ENCODE results near the gene PC.

PC gene

DNA sequence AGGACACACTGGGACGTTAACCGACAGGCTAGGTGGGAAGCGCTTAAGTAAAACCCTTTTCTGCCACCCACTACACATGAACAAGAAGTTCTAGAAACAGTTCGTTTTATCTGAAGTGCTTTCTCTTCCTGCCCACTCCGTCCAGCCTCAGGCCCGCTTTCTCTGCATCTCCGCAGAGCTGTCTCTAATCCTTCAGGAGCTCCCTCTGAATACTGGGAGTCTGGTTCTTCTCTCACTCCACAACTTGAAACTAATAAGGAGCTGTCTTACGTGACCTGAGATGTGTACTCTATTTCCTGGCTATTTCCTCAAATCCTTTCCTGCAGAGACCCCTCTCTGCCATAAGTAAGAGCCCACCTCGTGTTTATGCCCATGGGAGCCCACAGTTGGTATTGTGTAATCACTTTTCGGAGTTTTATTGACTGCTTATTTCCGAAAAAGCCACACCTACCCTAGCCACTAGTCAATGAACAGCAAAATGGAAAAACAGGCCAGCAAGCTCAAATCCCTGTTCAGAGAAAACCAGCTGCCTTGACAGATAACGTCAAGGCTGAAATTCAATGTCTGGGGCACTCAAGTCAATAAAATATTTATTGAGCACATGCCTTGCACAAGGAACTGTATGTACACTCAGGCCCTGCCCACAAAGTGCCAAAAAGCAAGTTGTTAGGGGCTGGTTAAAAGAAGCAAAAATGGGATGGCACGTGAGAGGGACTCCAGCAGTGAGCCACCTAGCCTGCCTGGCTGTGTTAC, 4.9 kb downstream of the PC start:
- no peak for DNase-seq (ENCODE audit: low read depth)

- no peak for DNase-seq (ENCODE audit: low read depth)
These were observed 6.3 kb downstream of the PC start for GRCh38 chr11:66951927-66952337.

DNA sequence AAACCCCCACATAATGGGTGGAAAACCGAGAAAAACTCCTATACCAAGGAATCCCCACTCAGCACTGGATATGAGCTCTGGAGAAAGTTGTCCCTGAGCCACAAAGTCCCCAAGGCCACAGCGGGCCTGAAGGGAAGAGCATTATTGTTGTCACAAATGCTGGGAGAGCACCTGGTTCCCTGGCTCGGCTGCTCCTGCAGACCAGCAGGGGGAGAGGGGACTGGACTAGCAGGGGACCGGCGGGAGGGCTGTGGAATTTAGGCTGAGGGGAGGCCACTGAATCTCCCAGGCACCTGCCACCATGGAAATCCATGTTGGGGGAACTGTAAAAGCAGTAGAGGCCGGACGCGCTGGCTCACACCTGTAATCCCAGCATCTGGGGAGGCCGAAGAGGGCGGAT, 7.0 kb downstream of the PC start:
- no peak for DNase-seq (ENCODE audit: low read depth)

DNA sequence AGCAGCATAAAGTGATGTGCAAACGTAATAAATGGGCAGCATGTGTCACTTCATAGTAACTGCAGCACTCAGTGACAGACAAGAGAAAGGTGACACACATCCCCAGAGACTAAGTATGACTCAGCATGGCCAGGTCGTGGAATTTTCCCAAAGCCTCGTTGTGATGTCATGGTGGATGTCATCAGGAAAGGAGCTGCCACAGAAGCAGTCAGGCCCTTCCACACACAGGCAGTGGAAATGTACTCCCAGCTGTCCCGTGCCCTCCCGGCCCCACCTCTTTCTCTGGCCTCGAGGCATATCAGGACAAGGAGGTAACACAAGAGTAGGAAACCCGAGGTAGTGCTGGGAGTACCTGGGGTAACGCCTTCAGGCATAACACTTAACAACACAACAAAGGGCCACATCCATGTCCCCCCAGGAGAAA, 8.1 kb downstream of the PC start:
- no peak for DNase-seq (ENCODE audit: low read depth)

GRCh38 chr11:66938582-66939135, 19.5 kb downstream of the PC start:
- no peak for DNase-seq (ENCODE audit: low read depth)

DNA sequence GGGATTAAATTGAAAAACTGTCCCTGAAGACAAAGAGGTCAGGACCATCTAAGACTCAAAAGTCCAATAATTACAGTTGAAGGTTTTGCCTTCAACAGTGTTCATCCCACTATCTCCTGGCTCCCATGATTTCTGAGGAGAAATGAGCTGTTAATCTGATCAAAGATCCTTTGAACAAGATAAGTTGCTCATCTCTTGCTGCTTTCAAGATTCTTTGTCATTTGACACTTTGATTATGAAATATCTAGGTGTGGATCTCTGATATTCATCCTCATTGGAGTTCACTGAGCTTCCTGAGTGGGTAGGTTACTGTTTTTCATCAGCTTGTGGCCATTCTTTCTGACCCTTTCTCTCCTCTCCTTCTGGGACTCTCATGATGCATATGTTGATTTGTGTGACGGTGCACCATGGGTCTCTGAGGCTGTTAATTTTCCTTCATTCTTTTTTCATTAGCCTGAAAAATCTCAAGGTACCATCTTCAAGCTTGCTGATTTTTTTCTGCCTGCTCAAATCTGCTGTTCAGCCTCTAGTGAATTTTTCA, 20.9 kb downstream of the PC start:
- DNase-seq (ENCODE audit: low read depth): no peak

DNA sequence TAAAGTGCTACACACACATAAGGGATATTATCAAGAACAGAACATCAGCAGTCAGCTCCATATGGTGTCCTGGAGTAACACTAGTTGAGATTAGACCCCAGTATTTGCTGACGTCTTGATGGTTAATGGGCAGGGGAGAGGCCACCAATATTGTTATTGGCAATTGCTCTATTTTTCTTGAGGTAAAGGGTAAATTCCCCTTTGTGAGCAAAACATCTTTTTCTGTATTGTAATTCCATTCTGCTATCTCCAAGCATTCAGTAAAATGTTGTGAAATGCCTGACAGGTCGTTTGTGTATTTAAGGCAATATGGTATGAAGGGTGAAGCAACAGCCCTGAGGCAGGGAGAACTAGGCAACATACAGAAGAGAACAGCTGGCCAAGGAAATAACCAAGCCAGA, 21.9 kb downstream of the PC start:
- no peak for DNase-seq (ENCODE audit: low read depth)

DNA sequence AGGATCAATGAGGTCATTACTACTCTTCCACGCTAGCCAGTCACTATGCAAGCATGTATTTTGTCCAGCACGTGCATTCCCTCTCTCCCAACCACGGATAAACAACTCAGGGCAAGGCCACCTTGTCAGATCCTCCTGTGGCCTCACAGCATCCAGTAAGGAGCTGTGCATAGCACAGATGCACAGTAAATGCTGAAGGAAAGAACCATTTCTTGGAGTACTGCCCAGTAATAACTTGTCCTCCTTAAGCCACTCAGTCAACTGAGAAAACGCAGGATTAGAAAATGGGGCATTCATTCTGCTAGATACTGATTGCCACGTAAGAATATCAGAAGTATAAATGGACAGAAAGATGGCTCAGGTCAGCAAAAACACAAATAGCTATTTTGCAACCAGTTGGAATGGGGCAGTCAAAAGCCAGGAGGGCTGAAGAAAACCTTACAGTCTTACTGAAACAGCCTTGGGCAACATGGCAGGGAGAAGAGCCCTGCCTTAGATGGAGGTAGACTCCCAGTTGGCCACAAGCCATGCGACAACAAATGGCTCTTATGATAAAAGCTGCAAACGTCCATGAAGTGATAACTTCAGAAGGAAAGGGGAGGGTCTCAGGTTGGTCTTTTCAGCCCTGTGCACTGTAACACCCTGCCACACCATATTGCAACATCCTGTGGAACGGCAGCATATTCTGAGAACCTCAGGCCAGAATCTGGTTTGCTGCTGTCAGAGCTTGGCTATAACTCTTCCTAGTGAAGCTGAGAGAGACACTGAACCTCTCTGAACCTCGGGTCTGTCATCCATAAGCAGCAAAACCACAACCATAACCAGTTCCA, 23.0 kb downstream of the PC start:
- no peak for DNase-seq (ENCODE audit: low read depth)

GRCh38 chr11:66933531-66933930, 24.7 kb downstream of the PC start:
- DNase-seq (ENCODE audit: low read depth): no peak

GRCh38 chr11:66932543-66932942, 25.6 kb downstream of the PC start:
- DNase-seq (ENCODE audit: low read depth): no peak

DNA sequence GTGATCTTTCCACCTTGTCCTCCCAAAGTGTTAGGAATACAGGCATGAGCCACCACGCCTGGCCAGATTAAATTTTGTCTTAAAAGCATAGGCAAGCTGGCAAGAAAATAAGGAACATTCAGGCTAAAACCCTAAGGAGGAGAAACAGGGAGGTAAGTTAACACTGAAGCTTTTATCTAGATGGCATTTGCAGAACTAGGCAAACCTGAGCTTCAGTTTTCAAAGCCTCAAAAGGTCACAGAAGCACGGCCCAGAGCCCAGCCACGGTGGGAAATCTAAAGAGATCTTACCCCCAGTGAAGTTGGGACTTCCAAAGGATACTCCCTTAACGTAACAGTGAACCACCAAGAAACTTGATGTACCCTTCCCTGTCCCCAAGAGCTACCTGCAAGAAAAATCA, 28.4 kb downstream of the PC start:
- no peak for DNase-seq (ENCODE audit: low read depth)

GRCh38 chr11:66924272-66924671, 33.9 kb downstream of the PC start:
- no peak for DNase-seq (ENCODE audit: low read depth)

DNA sequence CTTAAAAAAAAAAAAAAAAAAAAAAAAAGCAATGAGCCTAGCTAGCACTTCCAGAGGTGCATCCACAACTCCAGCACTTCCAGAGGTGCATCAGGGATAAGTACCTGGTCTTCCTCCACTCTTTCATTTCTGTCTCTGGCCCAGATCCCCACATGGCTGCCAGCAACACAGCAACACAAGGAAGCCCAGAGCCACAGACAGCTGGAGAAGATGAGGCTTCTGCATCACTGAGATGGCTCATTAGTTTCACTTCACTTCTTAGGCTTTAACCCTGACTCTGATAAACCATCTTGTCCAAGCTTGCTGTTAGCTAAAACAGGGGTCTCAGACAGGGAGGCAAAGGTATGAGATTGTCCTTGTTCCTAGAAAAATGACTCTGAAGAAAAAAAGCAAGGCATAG, 35.6 kb downstream of the PC start:
- no peak for DNase-seq (ENCODE audit: low read depth)

GRCh38 chr11:66920978-66921784, 37.0 kb downstream of the PC start:
- no peak for DNase-seq (ENCODE audit: low read depth)

DNA sequence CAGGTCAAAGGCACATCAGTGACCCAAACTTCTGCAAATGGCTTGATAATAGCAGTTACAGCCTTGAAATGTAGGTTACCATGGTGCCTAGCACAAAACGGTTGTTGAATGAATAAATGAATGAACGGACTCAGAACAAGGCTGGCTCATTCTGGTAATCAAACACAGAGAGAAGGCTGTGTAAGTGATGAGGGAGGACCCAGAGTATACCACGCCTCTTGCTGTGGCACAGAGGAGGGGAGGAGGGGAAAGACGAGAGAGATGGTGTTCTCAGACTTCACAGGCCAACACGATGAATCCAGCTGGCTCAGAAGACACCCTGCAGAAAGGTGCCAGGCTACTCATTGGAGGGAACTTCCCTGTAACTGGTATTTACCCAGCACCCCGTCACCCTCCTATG, 38.3 kb downstream of the PC start:
- DNase-seq (ENCODE audit: low read depth): no peak

DNA sequence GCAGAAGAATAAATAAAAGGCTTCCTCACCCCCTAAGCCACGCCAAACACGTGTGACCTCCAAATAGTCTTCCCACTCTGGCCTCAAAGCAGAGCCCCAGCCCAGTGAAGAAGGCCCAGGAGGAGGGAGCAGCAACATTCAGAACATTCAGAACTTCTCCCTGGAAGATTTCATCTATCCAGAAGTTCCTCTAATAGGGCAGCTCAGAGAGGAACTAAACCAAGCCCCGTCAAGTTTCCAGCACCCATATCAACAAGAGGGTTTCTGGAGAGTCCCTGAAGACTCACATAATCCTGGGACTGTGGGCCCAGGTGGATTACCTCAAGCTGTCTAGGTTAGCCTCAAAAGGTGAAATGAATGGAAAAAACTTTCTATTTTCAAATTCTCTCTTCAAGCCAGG, 39.4 kb downstream of the PC start:
- no peak for DNase-seq (ENCODE audit: low read depth)

DNA sequence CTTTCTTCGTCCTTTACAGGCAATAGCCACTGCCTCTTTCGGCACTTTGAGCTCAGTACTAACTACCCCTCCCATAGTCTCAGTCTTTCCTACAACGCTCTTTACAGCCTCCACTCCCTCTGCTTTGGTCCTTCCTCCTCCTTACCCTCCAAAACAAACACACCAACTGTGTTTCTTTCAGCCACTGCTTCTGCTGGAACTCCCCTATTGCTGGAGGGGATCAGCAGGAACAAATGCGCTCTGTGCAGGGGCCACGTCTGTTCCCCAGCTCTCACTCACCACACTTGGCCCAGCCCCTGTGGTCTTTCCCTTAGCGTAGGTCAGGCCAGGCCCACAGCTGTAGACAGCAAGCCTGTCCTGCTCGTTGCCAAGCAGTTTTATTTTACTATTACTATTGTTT, 42.3 kb downstream of the PC start:
- no peak for DNase-seq (ENCODE audit: low read depth)

DNA sequence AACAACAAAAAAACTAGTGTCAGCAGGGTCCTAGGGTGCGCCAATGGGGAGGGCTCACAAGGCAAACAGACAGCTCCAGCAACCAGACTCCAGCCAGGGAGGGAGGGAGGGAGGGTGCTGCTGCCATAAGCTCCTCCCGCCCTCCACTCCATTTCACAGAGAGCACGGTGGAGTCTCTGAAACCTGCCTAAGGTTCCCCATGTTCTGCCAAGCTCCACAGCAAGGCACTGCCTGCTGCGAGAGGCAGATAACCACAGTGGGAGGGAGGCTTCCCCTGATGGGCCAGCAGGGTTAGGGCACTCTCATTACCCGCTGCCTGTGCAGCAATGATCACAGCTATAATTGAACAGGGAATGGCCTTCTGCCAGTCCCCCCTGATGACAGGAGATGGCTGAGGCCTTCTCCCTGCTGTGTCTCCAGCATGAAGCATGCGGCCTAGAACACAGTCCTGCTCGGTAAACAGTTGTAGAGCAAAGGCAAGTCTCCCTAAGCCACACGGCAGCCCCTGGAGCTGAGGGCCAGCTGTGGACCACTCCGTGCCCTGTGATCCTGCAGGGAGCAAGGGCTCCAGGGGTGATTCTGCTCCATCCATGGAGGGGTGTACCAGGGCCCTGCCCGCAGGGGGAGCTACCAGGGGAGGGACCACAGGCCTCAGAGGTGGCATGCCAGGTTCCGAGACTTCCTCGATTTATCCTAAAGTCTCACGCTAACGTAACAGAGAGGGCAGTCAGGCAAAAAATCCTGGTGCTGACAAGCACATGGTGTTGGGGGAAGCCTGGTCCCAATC, 42.9 kb downstream of the PC start:
- no peak for DNase-seq (ENCODE audit: low read depth)

GRCh38 chr11:66914505-66914904, 43.7 kb downstream of the PC start:
- DNase-seq (ENCODE audit: low read depth): no peak

GRCh38 chr11:66912911-66913310, 45.3 kb downstream of the PC start:
- no peak for DNase-seq (ENCODE audit: low read depth)

GRCh38 chr11:66912361-66912760, 45.8 kb downstream of the PC start:
- DNase-seq (ENCODE audit: low read depth): no peak
